NK-92 treated with Interleukin-12 subunit alpha and Interleukin-12 subunit beta, amount 100 ng/mL, for 24 hours (cell line): ENCODE results near the gene THSD7A.
"Not testable (repeated sequence)": the region's sequence is repeated elsewhere in the genome, so short reads cannot be mapped to it uniquely, and the experiment has no call there.

ENCODE experiments used
- DNase-seq: peaks from one replicate; lab custom pipeline; 2025; lab: John Stamatoyannopoulos, UW

The THSD7A gene

GRCh38 chr7:11458736-11459483 is 373.1 kb downstream of the THSD7A start:
- no peak for DNase-seq

GRCh38 chr7:11457419-11457818 is 374.6 kb downstream of the THSD7A start:
- DNase-seq, result no peak

- no peak for DNase-seq
Measured at GRCh38 chr7:11456574-11456973, 375.4 kb downstream of the THSD7A start.

GRCh38 chr7:11452476-11452875 is 379.5 kb downstream of the THSD7A start:
- DNase-seq, result no peak

- DNase-seq, result no peak
Measured at GRCh38 chr7:11450281-11450680, 381.7 kb downstream of the THSD7A start.

GRCh38 chr7:11449316-11449715 is 382.7 kb downstream of the THSD7A start:
- DNase-seq, result no peak

GRCh38 chr7:11448323-11448722 is 383.7 kb downstream of the THSD7A start:
- no peak for DNase-seq

GRCh38 chr7:11447106-11447505 is 384.9 kb downstream of the THSD7A start:
- DNase-seq, result no peak

- not testable (repeated sequence) for DNase-seq
Measured at GRCh38 chr7:11443934-11444333, 388.1 kb downstream of the THSD7A start.

GRCh38 chr7:11437994-11438393 is 394.0 kb downstream of the THSD7A start:
- no peak for DNase-seq

- no peak for DNase-seq
Measured at GRCh38 chr7:11436773-11437524, 395.0 kb downstream of the THSD7A start.

GRCh38 chr7:11436316-11436715 is 395.7 kb downstream of the THSD7A start:
- DNase-seq, result no peak

GRCh38 chr7:11434366-11434765 is 397.6 kb downstream of the THSD7A start:
- no peak for DNase-seq

- no peak for DNase-seq
Measured at GRCh38 chr7:11430841-11431240, 401.2 kb downstream of the THSD7A start.

GRCh38 chr7:11430112-11430511 is 401.9 kb downstream of the THSD7A start:
- no peak for DNase-seq

- no peak for DNase-seq
Measured at GRCh38 chr7:11428877-11429581, 403.0 kb downstream of the THSD7A start.

GRCh38 chr7:11427686-11428273 is 404.2 kb downstream of the THSD7A start:
- DNase-seq, result no peak

GRCh38 chr7:11424006-11424405 is 408.0 kb downstream of the THSD7A start:
- no peak for DNase-seq

GRCh38 chr7:11420049-11420448 is 411.9 kb downstream of the THSD7A start:
- DNase-seq, result no peak

GRCh38 chr7:11416641-11417458 is 415.1 kb downstream of the THSD7A start:
- no peak for DNase-seq

GRCh38 chr7:11415101-11415500 is 416.9 kb downstream of the THSD7A start:
- DNase-seq, result no peak

GRCh38 chr7:11413901-11414300 is 418.1 kb downstream of the THSD7A start:
- DNase-seq, result no peak
